Endometrial microvascular endothelial cells (primary cell): ENCODE data around the gene POU6F2. TPM values are rescaled to one million over a fixed set of nuclear protein-coding genes. Genes with fewer than 3 reads are reported as not detected.

ENCODE experiments used
- in situ Hi-C: cut with HindIII; loops from 2 replicates; pipeline ENCODE4 v1.10.0; 2017; ENCODE audit warnings: low sequenced_read_pairs, low pct_unique_long_range_greater_than_20kb; ENCODE audit errors: inconsistent ontology term
- total RNA-seq: library from RNA; depleted of rRNA; stranded (reverse); fragments of >200 nt; gene quantifications from one replicate; pipeline ENCODE4 v1.2.3, GENCODE V29; 2015; ENCODE audit errors: inconsistent ontology term

POU6F2 gene
- total RNA-seq, 1 donor from 2014 or later: not detected

DNA sequence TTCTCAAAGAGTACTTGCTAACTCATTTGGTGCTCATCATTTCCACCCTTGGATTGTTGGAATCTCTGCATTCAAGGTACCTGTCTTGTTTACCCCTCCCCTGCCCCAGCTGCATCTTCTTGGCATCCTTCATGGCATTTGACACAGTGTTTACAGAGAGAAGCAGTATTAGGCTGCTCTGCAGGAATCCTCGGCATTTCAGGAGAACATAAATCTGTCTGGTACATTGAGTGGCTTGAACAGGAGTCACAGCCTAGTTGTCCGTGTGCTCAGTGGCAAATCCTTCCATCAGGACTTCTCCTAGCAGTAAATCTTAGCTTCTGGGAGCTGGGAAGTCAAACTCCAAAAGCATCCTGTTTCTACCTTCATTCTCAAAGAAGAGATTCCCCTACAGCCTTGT, 451.7 kb downstream of the POU6F2 start:
- in situ Hi-C loops: no loop called here

GRCh38 chr7:39430441-39430840, 452.7 kb downstream of the POU6F2 start:
- in situ Hi-C loops: no loop called here

DNA sequence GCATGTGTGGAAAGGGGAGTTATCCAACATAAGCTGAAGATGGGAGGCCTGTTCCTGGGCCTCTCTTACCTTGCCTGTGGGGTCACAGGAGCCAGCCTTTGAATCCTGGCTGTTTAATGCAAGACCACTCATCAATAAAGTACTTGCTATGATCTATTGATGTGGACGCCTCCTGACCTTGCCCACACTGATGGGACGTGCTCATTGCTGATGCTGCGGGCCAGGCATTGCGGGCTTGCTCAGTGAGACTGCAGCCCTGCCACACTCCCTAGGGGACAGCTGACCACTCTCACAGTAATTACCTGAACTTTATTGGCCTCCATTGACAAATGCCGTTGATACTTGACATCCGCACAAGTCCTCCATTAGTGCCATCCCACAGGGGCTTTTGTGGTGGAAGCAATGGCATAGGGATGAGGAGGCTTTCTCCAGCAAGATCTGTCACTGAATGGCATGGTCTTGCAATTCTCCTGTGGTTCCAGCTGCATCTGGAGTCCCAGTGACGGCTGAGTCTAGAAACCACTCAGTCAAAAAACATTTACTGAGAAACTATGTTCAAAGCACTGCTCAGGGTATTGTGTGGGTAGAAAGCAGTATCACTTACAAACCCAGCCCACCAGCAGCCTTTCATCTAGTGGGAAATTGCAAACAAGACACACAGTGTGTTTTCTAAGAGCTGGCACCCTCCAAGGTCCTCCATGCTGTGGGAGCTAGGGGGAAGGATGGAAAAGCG, 453.4 kb downstream of the POU6F2 start:
- in situ Hi-C loops: no loop called here

GRCh38 chr7:39432368-39432767, 454.7 kb downstream of the POU6F2 start:
- in situ Hi-C loops: no loop called here

- in situ Hi-C loops: no loop called here
These were observed 455.2 kb downstream of the POU6F2 start for GRCh38 chr7:39432807-39433416.

- in situ Hi-C loops: no loop called here
These were observed 455.8 kb downstream of the POU6F2 start for GRCh38 chr7:39433550-39433949.

DNA sequence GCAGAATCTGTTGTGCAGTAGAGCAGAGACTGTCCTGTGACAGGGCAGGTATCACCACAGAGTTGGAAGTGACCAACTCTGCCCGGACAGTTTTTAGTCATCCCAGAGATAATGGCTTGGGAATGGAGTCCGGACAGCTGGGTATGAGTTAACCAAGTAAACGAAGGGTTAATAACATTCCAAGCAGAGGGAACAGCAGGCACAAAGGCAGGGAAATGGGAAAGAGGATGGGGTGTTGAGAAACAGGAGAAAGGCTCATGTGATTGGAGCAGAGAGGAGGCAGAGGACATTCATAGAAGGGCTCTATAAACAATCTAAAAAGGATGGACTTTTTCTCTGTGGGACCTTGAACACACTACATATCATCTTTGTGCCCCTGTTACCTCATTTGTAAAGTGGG, 456.3 kb downstream of the POU6F2 start:
- in situ Hi-C loops: no loop called here

- in situ Hi-C loops: no loop called here
These were observed 468.8 kb downstream of the POU6F2 start for GRCh38 chr7:39446546-39446945.

DNA sequence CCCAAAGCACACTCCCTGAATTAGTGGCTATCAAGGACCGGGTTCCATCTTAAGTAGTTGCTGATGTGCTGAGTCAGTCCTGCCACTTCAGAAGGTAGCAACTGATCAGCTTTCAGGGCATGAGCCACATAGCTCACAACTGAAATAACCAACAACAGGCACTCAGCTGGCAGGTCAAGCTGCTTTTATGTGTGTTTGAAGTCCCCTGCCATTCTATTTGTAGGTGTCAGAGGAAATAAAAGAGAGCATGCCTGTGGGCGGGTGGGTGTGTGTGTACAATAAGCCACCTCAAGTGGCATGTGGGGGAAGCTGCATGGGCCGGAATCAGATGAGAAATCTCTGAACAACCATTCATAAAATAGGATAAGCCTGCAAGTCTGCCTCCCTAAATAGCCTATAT, 474.2 kb downstream of the POU6F2 start:
- in situ Hi-C loops: no loop called here

DNA sequence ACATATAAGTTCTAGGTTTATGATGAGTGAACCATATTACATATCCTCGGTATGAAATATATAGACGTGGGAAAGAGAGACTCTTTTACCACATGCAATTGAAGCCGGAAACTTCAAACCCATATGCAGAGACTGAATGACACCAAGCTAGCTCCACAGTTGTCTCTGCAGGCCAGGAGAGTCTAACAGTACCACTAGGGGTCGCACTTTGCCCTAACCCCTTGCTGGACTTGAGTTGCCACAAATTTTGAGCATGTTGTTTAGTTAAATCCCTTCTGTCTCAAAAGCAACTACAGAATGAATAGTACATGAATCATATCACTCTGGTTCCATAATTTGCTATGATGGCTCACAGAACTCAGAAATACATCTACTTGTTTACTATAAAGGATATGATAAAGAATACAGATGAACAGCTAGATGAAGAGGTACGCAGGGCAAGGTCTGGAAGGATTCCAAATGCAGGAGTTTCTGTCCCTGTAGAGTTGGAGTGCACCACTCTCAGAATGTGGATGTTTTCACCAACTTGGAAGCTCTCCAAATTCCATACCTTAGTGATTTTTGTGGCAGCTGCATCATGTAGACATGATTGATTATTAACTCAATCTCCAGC, 476.1 kb downstream of the POU6F2 start:
- in situ Hi-C loops: no loop called here

DNA sequence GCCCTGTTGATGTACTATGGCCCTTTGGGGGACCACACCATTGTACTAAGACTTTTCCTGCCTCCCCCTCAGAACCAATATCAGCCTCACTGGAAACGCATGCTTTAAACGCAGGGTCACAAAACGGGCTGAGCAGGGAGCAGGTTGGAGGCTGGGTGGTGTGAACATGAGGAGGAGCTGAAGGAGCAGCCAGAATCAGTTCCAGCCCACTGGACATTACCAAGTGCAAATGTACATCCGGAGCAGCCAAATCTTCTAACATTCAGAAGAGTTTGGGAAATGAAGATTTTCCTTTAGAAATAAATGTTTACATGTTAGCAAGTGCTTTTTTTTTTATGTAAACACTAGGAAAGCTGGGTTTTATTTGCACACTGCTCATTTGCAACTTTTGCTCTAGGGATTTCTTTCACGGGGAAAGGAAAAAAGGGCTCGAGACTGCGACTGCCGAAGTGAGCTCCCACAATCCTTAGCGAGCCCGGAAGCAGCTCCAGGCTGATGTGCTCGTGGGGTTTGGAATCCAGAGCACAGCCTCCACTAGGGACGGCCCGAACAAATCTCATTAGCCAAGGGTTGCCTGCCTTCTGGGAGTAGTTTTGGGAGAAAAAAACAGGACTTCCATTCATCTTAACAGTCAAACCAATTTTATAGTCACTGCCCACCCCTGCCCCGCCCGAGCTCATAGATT, 480.5 kb downstream of the POU6F2 start:
- in situ Hi-C loops: no loop called here

DNA sequence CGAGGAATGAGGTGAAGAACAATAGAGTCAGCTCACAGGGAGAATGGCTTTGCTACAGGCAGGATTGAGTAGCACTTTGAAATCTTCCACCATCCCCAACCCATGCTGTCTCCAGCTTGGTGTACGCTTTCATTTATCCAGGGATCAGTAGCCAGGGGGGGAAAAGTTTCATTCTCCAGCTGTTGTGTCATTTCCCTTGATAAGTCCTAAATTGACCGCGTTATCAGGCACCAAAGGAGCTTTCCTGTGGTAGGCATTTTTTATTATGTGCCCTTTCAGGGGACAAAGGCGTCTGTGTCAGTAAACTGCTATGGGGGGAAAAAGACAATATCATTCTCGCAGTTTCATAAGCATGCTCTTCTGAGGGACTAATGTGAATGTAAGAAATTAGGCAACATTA, 481.9 kb downstream of the POU6F2 start:
- in situ Hi-C loops: no loop called here

DNA sequence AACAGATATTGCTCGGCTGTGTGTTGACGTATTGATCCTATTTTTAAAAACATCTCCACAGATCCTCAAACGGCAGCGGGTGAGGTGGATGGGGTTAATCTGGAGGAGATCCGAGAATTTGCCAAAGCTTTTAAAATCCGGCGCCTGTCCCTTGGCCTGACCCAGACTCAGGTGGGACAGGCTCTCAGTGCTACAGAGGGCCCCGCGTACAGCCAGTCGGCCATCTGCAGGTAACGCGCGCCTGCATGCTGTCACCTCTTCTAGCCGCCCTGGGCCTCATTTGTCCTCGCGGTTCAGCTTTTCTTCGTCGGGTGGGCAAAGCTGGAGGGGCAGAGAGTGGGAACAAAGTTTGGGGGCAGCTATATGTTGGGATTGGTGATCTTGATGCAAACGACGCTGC, 482.8 kb downstream of the POU6F2 start:
- in situ Hi-C loops: no loop called here

GRCh38 chr7:39461263-39461820, 483.6 kb downstream of the POU6F2 start:
- in situ Hi-C loops: no loop called here

GRCh38 chr7:39463252-39463651, 485.5 kb downstream of the POU6F2 start:
- in situ Hi-C loops: no loop called here

GRCh38 chr7:39464350-39465054, 486.8 kb downstream of the POU6F2 start:
- in situ Hi-C loops: no loop called here

- in situ Hi-C loops: no loop called here
These were observed 487.6 kb downstream of the POU6F2 start for GRCh38 chr7:39465055-39465929.

- in situ Hi-C loops: no loop called here
These were observed 490.6 kb downstream of the POU6F2 start for GRCh38 chr7:39468261-39468660.
